Measurements from ENCODE around the gene MYBPC3. TPM values are rescaled to one million over a fixed set of nuclear protein-coding genes. Genes with fewer than 3 reads are reported as not detected.

The MYBPC3 gene
- total and polyA plus RNA-seq, 2 experiments from 2014 or later = not detected

GRCh38 chr11:47376107-47376524 lies 23.6 kb upstream of the MYBPC3 start:
- Histone ChIP-seq H3F3A (replicated peaks; ENCODE audit: low read depth) (no peaks in the 10 kb centered on the region), H2AFZ (no peak overlapping the region), H3K4me1 (ENCODE audit: insufficient read depth) (no peaks in the 10 kb centered on the region; the same call in 1 of the 2 replicates), H3K79me2 (replicated peaks; ENCODE audit: insufficient read depth) (no peaks in the 10 kb centered on the region), H4K20me1 (replicated peaks; ENCODE audit: insufficient read depth) (no peaks in the 10 kb centered on the region), H3K9me2 (ENCODE audit: insufficient read depth) (0 out of 2 replicates have a peak, but pooled peaks cover 2% of the 10 kb centered on the region), H3K4me2 (no peak overlapping the region), H3K36me3 (ENCODE audit: insufficient read depth) (no peaks in the 10 kb centered on the region), H3K4me3 (no peak overlapping the region), H3K27ac (ENCODE audit: low read depth) (no peak overlapping the region), H3K27me3 (ENCODE audit: insufficient read depth) (no peaks in the 10 kb centered on the region)
- DNase-seq (ENCODE audit: low spot score) (no peak), ATAC-seq (no peak)
- peaks cover 3% of the 10 kb centered on the region; the same call in 2 of the 3 replicates for H3K4me1 Mint-ChIP-seq
- TF ChIP-seq ZNF114 (CRISPR knock-in tag; IDR thresholded peaks at IDR 0.05) (no peak), ZNF331 (CRISPR knock-in tag; IDR thresholded peaks at IDR 0.05; ENCODE audit: low read depth) (no peak), EZH2 (IDR thresholded peaks at IDR 0.05; ENCODE audit: low read depth, unreplicated experiment) (no peak), ETS1 (IDR thresholded peaks at IDR 0.05) (no peak), STAT1 (IDR thresholded peaks at IDR 0.05; ENCODE audit: unreplicated experiment) (no peak), ZNF462 (CRISPR knock-in tag; IDR thresholded peaks at IDR 0.05) (no peak), CREB1 (CRISPR knock-in tag; IDR thresholded peaks at IDR 0.05; ENCODE audit: low read depth) (no peak), NANOG (IDR thresholded peaks at IDR 0.05; ENCODE audit: borderline replicate concordance) (no peak), JUNB (IDR thresholded peaks at IDR 0.05; ENCODE audit: unreplicated experiment) (no peak), CTCF (conservative IDR thresholded peaks at IDR 0.05; ENCODE audit: low read depth in 2 of 2) (no peak), POLR2AphosphoS5 (IDR thresholded peaks at IDR 0.05; ENCODE audit: low read depth) (no peak)
- no peak overlapping the region for H3K4me3 Mint-ChIP-seq
- H3K36me3 Mint-ChIP-seq (ENCODE audit: low read depth) = no peaks in the 10 kb centered on the region
- H3K27ac Mint-ChIP-seq = no peak overlapping the region; the same call in 1 of the 2 replicates
- H3K9me3 Mint-ChIP-seq = no peaks in the 10 kb centered on the region; the same call in 2 of the 3 replicates
- no peaks in the 10 kb centered on the region for H3K27me3 Mint-ChIP-seq (ENCODE audit: insufficient read depth, low read depth, poor library complexity)

All from GM23338 (cell line).